K562 (cell line): ENCODE measurements around the gene SYNRG. TPM values are rescaled to one million over a fixed set of nuclear protein-coding genes. Genes with fewer than 3 reads are reported as not detected.
A peak's percentile ranks its signal among the peaks of the same experiment; 100 is the strongest.

Source experiments
- BRCA1 ChIP-seq, 2 experiments: fragments of 450-650 bp in 1 of 2; sonication (generic) in 1 of 2; formaldehyde crosslinking in 1 of 2; IDR thresholded peaks; 2 replicates each; pipeline versions ENCODE4 v1.5.0 to v1.6.1; 2017 to 2020; ENCODE audit warnings: mild to moderate bottlenecking in 1 of 2, missing genetic modification reagents in 1 of 2
- CEBPB ChIP-seq: fragments of 450-650 bp; IDR thresholded peaks from 2 replicates; pipeline ENCODE4 v1.6.1; 2016; ENCODE audit warnings: missing genetic modification characterization, missing compliant biosample characterization
- E4F1 ChIP-seq: fragments of 250-450 bp; sonication (Bioruptor Pico); IDR thresholded peaks from 2 replicates; pipeline ENCODE4 v1.5.0; 2021; ENCODE audit warnings: mild to moderate bottlenecking, borderline replicate concordance
- HDAC2 ChIP-seq: fragments of 450-650 bp; IDR thresholded peaks from 2 replicates; pipeline ENCODE4 v1.6.1; 2016; ENCODE audit warnings: mild to moderate bottlenecking
- JUN ChIP-seq, 2 experiments: sonication (generic) in 1 of 2; formaldehyde crosslinking in 1 of 2; IDR thresholded peaks; 2 replicates each; pipeline versions ENCODE4 v1.6.1 to v1.8.0; 2012 to 2022; ENCODE audit warnings: borderline replicate concordance in 2 of 2, mild to moderate bottlenecking in 2 of 2, improper control_type of control experiment in 1 of 2, low read depth in 1 of 2, low read length in 1 of 2, missing genetic modification reagents in 1 of 2
- JUND ChIP-seq, 2 experiments: IDR thresholded peaks; 2 replicates in 1 of 2; 3 replicates in 1 of 2; pipeline ENCODE4 v1.6.1; 2011; ENCODE audit warnings: borderline replicate concordance in 2 of 2, low read depth in 2 of 2, low read length in 2 of 2, improper control_type of control experiment in 1 of 2, missing biosample characterization in 1 of 2, missing genetic modification characterization in 1 of 2, missing genetic modification reagents in 1 of 2
- SAFB ChIP-seq: fragments of 200-400 bp; formaldehyde crosslinking; IDR thresholded peaks from 2 replicates; pipeline ENCODE4 v1.6.1; 2017; ENCODE audit warnings: low read depth, low read length, borderline replicate concordance
- TFAM ChIP-seq: fragments of 250-450 bp; sonication (Bioruptor Pico); conservative IDR thresholded peaks from 2 replicates; pipeline ENCODE4 v1.5.0; 2021; ENCODE audit warnings: mild to moderate bottlenecking, moderate library complexity
- ZNF695 ChIP-seq: fragments of 450-650 bp; formaldehyde crosslinking; IDR thresholded peaks from 2 replicates; pipeline ENCODE4 v1.4.0; 2020; ENCODE audit warnings: mild to moderate bottlenecking, moderate library complexity
- polyA plus RNA-seq, 8 experiments: library from polyadenylated mRNA; depleted of rRNA in 4 of 8; stranded (reverse) in 5 of 8; unstranded in 3 of 8; fragments of >200 nt; fragmentation: Nextera tagmentation in 2 of 8; fragmentation: Illumina TruSeq in 1 of 8; extraction: Ambion mirVana in 2 of 8; extraction: Trizol in 1 of 8; gene quantifications; 2 replicates each; pipeline versions ENCODE4 v1.2.1 to v1.2.3, GENCODE V29; 2011 to 2014; ENCODE audit warnings: inconsistent platforms in 1 of 8, missing spikeins in 1 of 8
- total RNA-seq, 7 experiments: library from RNA; depleted of rRNA in 6 of 7; stranded (reverse); fragments of >200 nt in 6 of 7; fragmentation: Illumina TruSeq in 2 of 7; extraction: Trizol in 2 of 7; gene quantifications; 2 replicates each; pipeline versions ENCODE4 v1.2.1 to v1.2.3, GENCODE V29; 2011 to 2021; ENCODE audit warnings: low replicate concordance in 1 of 7
- TF ChIP-seq, protein P1 (sequence below): fragments of 250-450 bp; sonication (Bioruptor Pico); IDR thresholded peaks from 2 replicates; pipeline ENCODE4 v1.4.0; 2020
- TF ChIP-seq, protein P2 (sequence below), 2 experiments: fragments of 450-650 bp; IDR thresholded peaks; 2 replicates each; pipeline ENCODE4 v1.6.1; 2018; ENCODE audit warnings: mild to moderate bottlenecking in 2 of 2, low read depth in 1 of 2; ENCODE audit not compliant: partially characterized antibody in 2 of 2
- TF ChIP-seq, protein P3 (sequence below): fragments of 450-650 bp; IDR thresholded peaks from 2 replicates; pipeline ENCODE4 v1.6.1; 2017; ENCODE audit warnings: antibody characterized with exemption, mild to moderate bottlenecking

Gene SYNRG
- total and polyA plus RNA-seq, 9 of the 15 experiments (the other 6 are each of a cell fraction or from before 2014, with no cell fraction given) = 2.9 to 28.2 (median 15.1) TPM

GRCh38 chr17:37490638-37491614 lies 118.3 kb downstream of the SYNRG start (continued):
- TF ChIP-seq TFAM (CRISPR knock-in tag) (no peak), E4F1 (CRISPR knock-in tag) (no peak), ZNF695 (CRISPR knock-in tag) (no peak), SAFB (no peak), CEBPB (no peak), BRCA1 (IDR thresholded peaks at IDR 0.05) (no peak), BRCA1 (CRISPR knock-in tag; IDR thresholded peaks at IDR 0.05) (no peak), JUN (IDR thresholded peaks at IDR 0.05; ENCODE audit: borderline replicate concordance, low read depth, low read length) (peak; percentile 86; the same call in 1 of the 2 replicates), JUN (CRISPR knock-in tag; IDR thresholded peaks at IDR 0.05; ENCODE audit: borderline replicate concordance) (no peak), JUND (IDR thresholded peaks at IDR 0.05; ENCODE audit: borderline replicate concordance, low read depth, low read length) (peak; percentile 97), JUND (tag; IDR thresholded peaks at IDR 0.05; ENCODE audit: borderline replicate concordance, low read depth, low read length) (peak; percentile 96), HDAC2 (peak; percentile 33; the same call in 1 of the 2 replicates)
- TF ChIP-seq, protein P1, sequence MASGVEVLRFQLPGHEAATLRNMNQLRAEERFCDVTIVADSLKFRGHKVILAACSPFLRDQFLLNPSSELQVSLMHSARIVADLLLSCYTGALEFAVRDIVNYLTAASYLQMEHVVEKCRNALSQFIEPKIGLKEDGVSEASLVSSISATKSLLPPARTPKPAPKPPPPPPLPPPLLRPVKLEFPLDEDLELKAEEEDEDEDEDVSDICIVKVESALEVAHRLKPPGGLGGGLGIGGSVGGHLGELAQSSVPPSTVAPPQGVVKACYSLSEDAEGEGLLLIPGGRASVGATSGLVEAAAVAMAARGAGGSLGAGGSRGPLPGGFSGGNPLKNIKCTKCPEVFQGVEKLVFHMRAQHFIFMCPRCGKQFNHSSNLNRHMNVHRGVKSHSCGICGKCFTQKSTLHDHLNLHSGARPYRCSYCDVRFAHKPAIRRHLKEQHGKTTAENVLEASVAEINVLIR (CRISPR knock-in tag) = no peak
- TF ChIP-seq, protein P2, sequence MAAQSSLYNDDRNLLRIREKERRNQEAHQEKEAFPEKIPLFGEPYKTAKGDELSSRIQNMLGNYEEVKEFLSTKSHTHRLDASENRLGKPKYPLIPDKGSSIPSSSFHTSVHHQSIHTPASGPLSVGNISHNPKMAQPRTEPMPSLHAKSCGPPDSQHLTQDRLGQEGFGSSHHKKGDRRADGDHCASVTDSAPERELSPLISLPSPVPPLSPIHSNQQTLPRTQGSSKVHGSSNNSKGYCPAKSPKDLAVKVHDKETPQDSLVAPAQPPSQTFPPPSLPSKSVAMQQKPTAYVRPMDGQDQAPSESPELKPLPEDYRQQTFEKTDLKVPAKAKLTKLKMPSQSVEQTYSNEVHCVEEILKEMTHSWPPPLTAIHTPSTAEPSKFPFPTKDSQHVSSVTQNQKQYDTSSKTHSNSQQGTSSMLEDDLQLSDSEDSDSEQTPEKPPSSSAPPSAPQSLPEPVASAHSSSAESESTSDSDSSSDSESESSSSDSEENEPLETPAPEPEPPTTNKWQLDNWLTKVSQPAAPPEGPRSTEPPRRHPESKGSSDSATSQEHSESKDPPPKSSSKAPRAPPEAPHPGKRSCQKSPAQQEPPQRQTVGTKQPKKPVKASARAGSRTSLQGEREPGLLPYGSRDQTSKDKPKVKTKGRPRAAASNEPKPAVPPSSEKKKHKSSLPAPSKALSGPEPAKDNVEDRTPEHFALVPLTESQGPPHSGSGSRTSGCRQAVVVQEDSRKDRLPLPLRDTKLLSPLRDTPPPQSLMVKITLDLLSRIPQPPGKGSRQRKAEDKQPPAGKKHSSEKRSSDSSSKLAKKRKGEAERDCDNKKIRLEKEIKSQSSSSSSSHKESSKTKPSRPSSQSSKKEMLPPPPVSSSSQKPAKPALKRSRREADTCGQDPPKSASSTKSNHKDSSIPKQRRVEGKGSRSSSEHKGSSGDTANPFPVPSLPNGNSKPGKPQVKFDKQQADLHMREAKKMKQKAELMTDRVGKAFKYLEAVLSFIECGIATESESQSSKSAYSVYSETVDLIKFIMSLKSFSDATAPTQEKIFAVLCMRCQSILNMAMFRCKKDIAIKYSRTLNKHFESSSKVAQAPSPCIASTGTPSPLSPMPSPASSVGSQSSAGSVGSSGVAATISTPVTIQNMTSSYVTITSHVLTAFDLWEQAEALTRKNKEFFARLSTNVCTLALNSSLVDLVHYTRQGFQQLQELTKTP (IDR thresholded peaks at IDR 0.05; ENCODE audit: low read depth in 1 of 2, partially characterized antibody in 2 of 2) = no peak
- TF ChIP-seq, protein P3, sequence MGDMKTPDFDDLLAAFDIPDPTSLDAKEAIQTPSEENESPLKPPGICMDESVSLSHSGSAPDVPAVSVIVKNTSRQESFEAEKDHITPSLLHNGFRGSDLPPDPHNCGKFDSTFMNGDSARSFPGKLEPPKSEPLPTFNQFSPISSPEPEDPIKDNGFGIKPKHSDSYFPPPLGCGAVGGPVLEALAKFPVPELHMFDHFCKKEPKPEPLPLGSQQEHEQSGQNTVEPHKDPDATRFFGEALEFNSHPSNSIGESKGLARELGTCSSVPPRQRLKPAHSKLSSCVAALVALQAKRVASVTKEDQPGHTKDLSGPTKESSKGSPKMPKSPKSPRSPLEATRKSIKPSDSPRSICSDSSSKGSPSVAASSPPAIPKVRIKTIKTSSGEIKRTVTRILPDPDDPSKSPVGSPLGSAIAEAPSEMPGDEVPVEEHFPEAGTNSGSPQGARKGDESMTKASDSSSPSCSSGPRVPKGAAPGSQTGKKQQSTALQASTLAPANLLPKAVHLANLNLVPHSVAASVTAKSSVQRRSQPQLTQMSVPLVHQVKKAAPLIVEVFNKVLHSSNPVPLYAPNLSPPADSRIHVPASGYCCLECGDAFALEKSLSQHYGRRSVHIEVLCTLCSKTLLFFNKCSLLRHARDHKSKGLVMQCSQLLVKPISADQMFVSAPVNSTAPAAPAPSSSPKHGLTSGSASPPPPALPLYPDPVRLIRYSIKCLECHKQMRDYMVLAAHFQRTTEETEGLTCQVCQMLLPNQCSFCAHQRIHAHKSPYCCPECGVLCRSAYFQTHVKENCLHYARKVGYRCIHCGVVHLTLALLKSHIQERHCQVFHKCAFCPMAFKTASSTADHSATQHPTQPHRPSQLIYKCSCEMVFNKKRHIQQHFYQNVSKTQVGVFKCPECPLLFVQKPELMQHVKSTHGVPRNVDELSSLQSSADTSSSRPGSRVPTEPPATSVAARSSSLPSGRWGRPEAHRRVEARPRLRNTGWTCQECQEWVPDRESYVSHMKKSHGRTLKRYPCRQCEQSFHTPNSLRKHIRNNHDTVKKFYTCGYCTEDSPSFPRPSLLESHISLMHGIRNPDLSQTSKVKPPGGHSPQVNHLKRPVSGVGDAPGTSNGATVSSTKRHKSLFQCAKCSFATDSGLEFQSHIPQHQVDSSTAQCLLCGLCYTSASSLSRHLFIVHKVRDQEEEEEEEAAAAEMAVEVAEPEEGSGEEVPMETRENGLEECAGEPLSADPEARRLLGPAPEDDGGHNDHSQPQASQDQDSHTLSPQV = peak; percentile 82
